Adrenal gland (tissue), 12 donors: Measurements from ENCODE around the gene EDNRA. TPM values are rescaled to one million over a fixed set of nuclear protein-coding genes. Genes with fewer than 3 reads are reported as not detected.

Experiments used
- DNase-seq, 7 donors: peaks; one replicate each; pipeline ENCODE4 v3.0.0-alpha.2; 2019 to 2020
- H3K27ac ChIP-seq, 5 donors: fragments of 200-600 bp; sonication (generic) in 4 of 5; 1 replicate in 3 of 5; 2 replicates in 2 of 5; pipeline versions ENCODE4 v1.5.1 to v1.8.0; 2016 to 2020; ENCODE audit warnings: mild to moderate bottlenecking in 1 of 5
- H3K27me3 ChIP-seq: fragments of 200-600 bp; 2 replicates; pipeline ENCODE4 v1.8.0; 2021
- H3K36me3 ChIP-seq, 2 donors: fragments of 200-600 bp; replicated peaks in 1 of 2; 1 replicate in 1 of 2; 2 replicates in 1 of 2; pipeline versions ENCODE4 v1.5.1 to v1.8.0; 2018 to 2022
- H3K4me1 ChIP-seq, 2 donors: fragments of 200-600 bp; replicated peaks in 1 of 2; 1 replicate in 1 of 2; 2 replicates in 1 of 2; pipeline versions ENCODE4 v1.5.1 to v1.8.0; 2018 to 2021
- H3K4me3 ChIP-seq, 4 donors: fragments of 200-600 bp; sonication (generic) in 3 of 4; one replicate each; pipeline ENCODE4 v1.5.1; 2016 to 2018
- H3K9me3 ChIP-seq, 3 donors: fragments of 200-600 bp; sonication (generic) in 1 of 3; replicated peaks in 1 of 3; 1 replicate in 2 of 3; 2 replicates in 1 of 3; pipeline versions ENCODE4 v1.5.1 to v1.8.0; 2016 to 2021
- POLR2A ChIP-seq, 2 donors: fragments of 450-650 bp; IDR thresholded peaks; one replicate each; pipeline ENCODE4 v1.6.1; 2017; ENCODE audit warnings: antibody characterized with exemption in 2 of 2, mild to moderate bottlenecking in 2 of 2, moderate library complexity in 1 of 2
- WGBS, 4 donors: extraction: QIAGEN DNeasy Blood & Tissue Kit in 2 of 4; methylation state at CpG; one replicate each; pipeline versions ENCODE4 v1.1.5 to v1.1.7; 2013 to 2017; 5-methylcytosine and 5-hydroxymethylcytosine counted together
- intact Hi-C, 2 donors: fragments of 100-400 bp; cut with DNase I; formaldehyde crosslinking; loops; one replicate each; pipeline versions ENCODE4 v1.14.1 to v1.15.0; 2022 to 2023
- polyA plus RNA-seq, 3 donors: library from polyadenylated mRNA; stranded (reverse); fragments of 200-250 nt in 2 of 3; fragments of 350-450 nt in 1 of 3; fragmentation: Illumina TruSeq in 1 of 3; extraction: RNeasy Lipid Tissue Mini Kit (QIAGEN cat#74804) in 1 of 3; gene quantifications; one replicate each; pipeline ENCODE4 v1.2.3, GENCODE V29; 2013 to 2014
- total RNA-seq, 9 donors: library from RNA; depleted of rRNA in 4 of 9; stranded (reverse); fragments of >200 nt in 4 of 9; fragments of 120-200 nt in 1 of 9; fragmentation: NEBNext Ultra II Directional in 1 of 9; extraction: Animal tissue kit (Norgen Biotek cat#: 25700) in 1 of 9; gene quantifications; one replicate each; pipeline versions ENCODE4 v1.1.0 to v1.2.4, GENCODE V29; 2013 to 2023
- TF ChIP-seq, protein P1 (sequence below), 6 experiments: fragments of 450-650 bp in 4 of 6; fragments of 200-600 bp in 2 of 6; sonication (generic) in 1 of 6; IDR thresholded peaks; 1 replicate in 5 of 6; 2 replicates in 1 of 6; pipeline versions ENCODE4 v1.5.1 to v1.8.0; 2016 to 2021; ENCODE audit warnings: antibody characterized with exemption in 6 of 6, mild to moderate bottlenecking in 2 of 6, moderate library complexity in 1 of 6
- donor health status: healthy with polysubstance abuse.
- donor health status: Bipolar disorder and iron deficiency.
- donor health status: DM: yes; HTN: yes; CAD: no.
- donor health status: DM: no; HTN: no; CAD: no.
- donor health status: DM: no; HTN: no; CAD: no.
- donor health status: DM: yes; HTN: yes; CAD: no.

EDNRA gene
- total and polyA plus RNA-seq, 12 donors, result 1.6 to 9.7 (median 4.5) TPM

DNA sequence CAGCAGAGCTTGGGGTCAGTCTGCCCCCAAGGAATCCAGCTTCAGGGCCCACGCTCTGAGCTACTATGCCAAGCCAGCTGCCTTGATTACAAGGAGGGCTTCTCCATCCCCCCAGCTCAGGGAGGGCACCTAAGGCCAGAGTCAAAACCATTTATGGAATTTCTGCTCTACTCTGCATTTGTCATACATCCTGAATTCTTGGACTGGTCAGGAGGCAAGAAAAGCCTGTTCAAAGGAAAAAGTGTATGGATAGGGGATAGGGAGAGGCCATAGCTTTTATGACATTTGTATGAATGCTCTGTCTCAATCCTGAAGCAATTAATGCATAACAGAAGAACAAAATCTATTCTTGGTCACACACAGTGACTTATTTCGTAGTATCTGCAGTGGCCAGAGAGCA, 32.2 kb downstream of the EDNRA start:
- Histone ChIP-seq H3K4me1 (no peaks in the 10 kb centered on the region), H3K36me3 (no peaks in the 10 kb centered on the region), H3K9me3 (no peaks in the 10 kb centered on the region), H3K27me3 (no peaks in the 10 kb centered on the region), H3K4me3 (no peak overlapping the region), H3K27ac (no peak overlapping the region)
- TF ChIP-seq POLR2A (IDR thresholded peaks at IDR 0.05), result no peak
- TF ChIP-seq, protein P1, sequence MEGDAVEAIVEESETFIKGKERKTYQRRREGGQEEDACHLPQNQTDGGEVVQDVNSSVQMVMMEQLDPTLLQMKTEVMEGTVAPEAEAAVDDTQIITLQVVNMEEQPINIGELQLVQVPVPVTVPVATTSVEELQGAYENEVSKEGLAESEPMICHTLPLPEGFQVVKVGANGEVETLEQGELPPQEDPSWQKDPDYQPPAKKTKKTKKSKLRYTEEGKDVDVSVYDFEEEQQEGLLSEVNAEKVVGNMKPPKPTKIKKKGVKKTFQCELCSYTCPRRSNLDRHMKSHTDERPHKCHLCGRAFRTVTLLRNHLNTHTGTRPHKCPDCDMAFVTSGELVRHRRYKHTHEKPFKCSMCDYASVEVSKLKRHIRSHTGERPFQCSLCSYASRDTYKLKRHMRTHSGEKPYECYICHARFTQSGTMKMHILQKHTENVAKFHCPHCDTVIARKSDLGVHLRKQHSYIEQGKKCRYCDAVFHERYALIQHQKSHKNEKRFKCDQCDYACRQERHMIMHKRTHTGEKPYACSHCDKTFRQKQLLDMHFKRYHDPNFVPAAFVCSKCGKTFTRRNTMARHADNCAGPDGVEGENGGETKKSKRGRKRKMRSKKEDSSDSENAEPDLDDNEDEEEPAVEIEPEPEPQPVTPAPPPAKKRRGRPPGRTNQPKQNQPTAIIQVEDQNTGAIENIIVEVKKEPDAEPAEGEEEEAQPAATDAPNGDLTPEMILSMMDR (IDR thresholded peaks at IDR 0.05), result no peak
- intact Hi-C loops, result loop anchor here in 1 of 2 donors (10.0 kb wide), 1 partner anchor 82 kb away; no protein-coding TSS in a partner anchor
- WGBS, 4 donors, result 92 to 93% (median 92%) methylated on average over 2 of the region's 2 CpGs
- DNase-seq, result no peak

DNA sequence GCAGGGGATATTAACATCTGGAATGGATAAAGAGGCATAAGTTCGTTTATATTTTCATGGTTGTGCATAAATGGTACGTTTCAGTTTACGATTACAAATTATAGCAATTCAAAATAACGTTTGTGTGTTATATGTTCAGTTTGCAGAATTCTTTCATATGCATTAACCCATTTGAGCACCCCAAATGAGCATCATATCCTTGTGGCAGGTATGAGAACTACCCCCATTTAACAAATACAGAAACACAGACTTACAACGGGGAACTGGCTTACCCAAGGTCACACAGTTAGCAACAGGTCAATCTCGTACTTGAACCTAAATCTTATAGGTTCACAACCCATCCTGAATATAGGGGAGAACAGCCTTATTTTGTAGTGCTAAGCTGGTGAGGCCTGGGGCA, 33.1 kb downstream of the EDNRA start:
- TF ChIP-seq POLR2A (IDR thresholded peaks at IDR 0.05), result no peak
- TF ChIP-seq, protein P1 (IDR thresholded peaks at IDR 0.05), result no peak
- no peaks in the 10 kb centered on the region for H3K9me3 ChIP-seq
- H3K27me3 ChIP-seq, result no peaks in the 10 kb centered on the region
- H3K36me3 ChIP-seq, result no peaks in the 10 kb centered on the region
- no peaks in the 10 kb centered on the region for H3K4me1 ChIP-seq
- no peak overlapping the region for H3K27ac ChIP-seq
- WGBS, 4 donors, result 71 to 76% (median 75%) methylated on average over 6 of the region's 6 CpGs
- intact Hi-C loops, result loop anchor here in 1 of 2 donors (10.0 kb wide), 1 partner anchor 81 kb away; no protein-coding TSS in a partner anchor
- DNase-seq, result no peak
- no peak overlapping the region for H3K4me3 ChIP-seq

DNA sequence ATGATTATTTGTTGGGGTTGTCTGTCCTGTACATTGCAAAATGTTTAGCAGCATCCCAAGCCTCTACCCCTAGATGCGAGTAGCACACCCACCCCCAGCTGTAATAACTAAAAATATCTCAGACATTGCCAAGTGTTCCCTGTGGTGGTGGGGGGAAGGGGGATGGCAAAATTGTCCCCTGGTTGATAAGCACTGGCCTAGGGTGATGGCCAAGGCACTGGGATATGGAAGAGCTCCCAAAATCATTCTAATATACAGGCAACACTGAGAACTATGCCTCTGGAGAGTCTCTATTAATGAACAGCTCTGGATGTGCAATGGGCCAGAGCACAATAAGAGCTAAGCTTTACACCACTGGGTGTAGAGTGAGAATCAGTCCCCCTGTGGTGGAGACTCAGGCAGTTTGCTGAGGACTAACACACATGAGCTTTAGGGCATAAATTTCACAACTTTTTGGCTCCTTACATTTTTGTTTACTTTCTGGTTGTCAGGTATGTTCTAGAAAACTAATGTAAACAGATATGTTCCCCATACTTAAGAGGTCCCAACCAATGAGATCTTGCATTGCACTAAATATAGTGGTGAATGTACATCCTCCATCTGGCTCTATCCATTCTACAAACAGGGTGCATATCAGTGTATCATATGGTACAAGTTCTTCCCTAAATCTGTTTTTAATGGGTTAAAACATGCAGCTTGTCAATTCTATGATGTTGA, 34.5 kb downstream of the EDNRA start:
- H3K27me3 ChIP-seq, result no peaks in the 10 kb centered on the region
- intact Hi-C loops, result loop anchor here in 1 of 2 donors (10.0 kb wide), 1 partner anchor 79 kb away; no protein-coding TSS in a partner anchor
- H3K4me1 ChIP-seq, result no peaks in the 10 kb centered on the region
- WGBS, 4 donors, result 57 to 100% (median 78%) methylated on average over 1 of the region's 1 CpG
- H3K36me3 ChIP-seq, result no peaks in the 10 kb centered on the region
- TF ChIP-seq, protein P1 (IDR thresholded peaks at IDR 0.05), result no peak
- TF ChIP-seq POLR2A (IDR thresholded peaks at IDR 0.05), result no peak
- H3K27ac ChIP-seq, result no peak overlapping the region
- no peak for DNase-seq
- no peak overlapping the region for H3K4me3 ChIP-seq
- H3K9me3 ChIP-seq, result no peaks in the 10 kb centered on the region

DNA sequence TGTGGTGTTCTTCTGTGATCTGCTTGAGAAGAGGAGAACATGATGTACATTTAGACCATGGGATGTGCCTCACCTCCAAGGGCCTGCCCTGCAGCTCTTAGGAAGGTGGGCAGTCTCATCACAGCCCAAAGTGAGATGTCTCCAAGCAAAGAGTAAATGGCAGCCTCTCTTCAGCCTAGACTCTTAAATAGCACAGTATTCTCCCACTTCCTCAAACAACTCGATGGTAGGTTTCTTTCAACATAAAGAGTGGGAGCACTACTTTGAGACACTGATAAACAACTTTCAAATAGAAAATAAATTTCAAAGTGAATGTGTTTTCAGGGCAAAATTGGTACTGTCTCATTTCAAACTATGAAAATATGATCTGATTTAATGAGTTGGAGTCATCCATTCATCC, 35.2 kb downstream of the EDNRA start:
- DNase-seq, result no peak
- H3K36me3 ChIP-seq, result no peaks in the 10 kb centered on the region
- TF ChIP-seq POLR2A (IDR thresholded peaks at IDR 0.05), result no peak
- TF ChIP-seq, protein P1 (IDR thresholded peaks at IDR 0.05), result no peak
- H3K27me3 ChIP-seq, result no peaks in the 10 kb centered on the region
- intact Hi-C loops, result loop anchor here in 1 of 2 donors (10.0 kb wide), 1 partner anchor 79 kb away; no protein-coding TSS in a partner anchor
- no peaks in the 10 kb centered on the region for H3K4me1 ChIP-seq
- H3K27ac ChIP-seq, result no peak overlapping the region
- no peaks in the 10 kb centered on the region for H3K9me3 ChIP-seq
- no peak overlapping the region for H3K4me3 ChIP-seq
- WGBS, 4 donors, result 53 to 73% (median 57%) methylated on average over 1 of the region's 1 CpG
